Activated CD4-positive, CD25-positive, alpha-beta regulatory T cell treated with anti-CD3 and anti-CD28 coated beads, Interleukin-2, amount 50 U/mL, for 16 hours (primary cell): ENCODE results near the gene ASAP3.

Experiments used
- DNase-seq: peaks from one replicate; pipeline ENCODE4 v3.0.0-alpha.2; 2020; ENCODE audit warnings: low read depth, low spot score

Gene ASAP3

DNA sequence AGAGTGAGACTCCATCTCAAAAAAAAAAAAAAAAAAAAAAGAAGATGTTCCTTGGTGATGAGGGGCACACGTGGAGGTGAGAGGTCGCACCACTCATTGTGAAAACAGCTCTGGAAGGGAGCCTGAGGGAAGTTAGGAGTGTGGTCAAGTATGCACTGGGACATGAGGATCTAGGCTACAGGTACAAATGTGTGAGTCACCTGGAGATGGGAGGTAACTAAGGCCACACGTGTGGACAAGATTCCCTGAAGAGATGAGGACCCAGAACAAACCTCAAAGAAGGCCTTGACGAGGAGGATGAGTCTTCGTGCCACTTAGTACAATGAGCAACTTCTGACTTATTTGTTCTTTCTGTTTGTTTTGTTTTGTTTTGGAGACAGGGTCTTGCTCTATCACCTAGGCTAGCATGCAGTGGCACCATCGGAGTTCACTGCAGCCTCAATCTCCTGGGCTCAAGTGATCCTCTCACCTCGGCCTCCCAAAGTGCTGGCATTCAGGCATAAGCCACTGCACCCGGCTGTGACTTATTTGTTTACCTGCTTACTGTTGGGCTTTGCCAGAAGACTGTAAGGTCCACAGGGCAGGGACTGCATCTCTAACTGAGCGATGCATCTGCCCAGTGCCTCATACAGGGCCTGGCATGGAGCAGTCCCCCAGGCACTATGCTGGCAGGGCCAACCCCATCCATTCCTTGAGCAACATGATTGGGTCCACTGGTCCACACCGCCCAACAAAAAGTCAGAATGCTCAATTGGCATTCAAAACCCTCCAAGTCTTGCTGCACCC is 6.4 kb downstream of the ASAP3 start:
- DNase-seq = no peak

DNA sequence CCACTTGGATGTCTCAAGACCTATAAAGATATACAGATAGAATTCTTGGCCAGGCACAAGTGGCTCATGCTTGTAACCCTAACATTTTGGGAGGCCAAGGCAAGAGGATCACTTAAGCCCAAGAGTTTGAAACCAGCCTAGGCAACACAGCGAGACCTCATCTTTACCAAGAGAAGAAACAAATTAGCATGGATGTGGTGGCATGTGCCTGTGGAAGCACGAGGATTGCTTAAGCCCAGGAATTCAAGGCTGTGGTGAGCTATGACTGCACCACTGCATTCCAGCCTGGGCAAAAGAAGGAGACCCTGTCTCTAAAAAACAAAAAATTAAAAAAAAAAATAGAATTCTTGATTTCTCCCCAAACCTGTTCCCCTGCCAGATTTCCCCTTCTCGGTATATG is 8.3 kb downstream of the ASAP3 start:
- DNase-seq = no peak

- no peak for DNase-seq
Measured at GRCh38 chr1:23475134-23475628, 8.8 kb downstream of the ASAP3 start.

- no peak for DNase-seq
Measured at GRCh38 chr1:23473037-23473800, 10.8 kb downstream of the ASAP3 start.

GRCh38 chr1:23472351-23473036 is 11.5 kb downstream of the ASAP3 start:
- DNase-seq = no peak

- no peak for DNase-seq
Measured at GRCh38 chr1:23471473-23472075, 12.4 kb downstream of the ASAP3 start.

DNA sequence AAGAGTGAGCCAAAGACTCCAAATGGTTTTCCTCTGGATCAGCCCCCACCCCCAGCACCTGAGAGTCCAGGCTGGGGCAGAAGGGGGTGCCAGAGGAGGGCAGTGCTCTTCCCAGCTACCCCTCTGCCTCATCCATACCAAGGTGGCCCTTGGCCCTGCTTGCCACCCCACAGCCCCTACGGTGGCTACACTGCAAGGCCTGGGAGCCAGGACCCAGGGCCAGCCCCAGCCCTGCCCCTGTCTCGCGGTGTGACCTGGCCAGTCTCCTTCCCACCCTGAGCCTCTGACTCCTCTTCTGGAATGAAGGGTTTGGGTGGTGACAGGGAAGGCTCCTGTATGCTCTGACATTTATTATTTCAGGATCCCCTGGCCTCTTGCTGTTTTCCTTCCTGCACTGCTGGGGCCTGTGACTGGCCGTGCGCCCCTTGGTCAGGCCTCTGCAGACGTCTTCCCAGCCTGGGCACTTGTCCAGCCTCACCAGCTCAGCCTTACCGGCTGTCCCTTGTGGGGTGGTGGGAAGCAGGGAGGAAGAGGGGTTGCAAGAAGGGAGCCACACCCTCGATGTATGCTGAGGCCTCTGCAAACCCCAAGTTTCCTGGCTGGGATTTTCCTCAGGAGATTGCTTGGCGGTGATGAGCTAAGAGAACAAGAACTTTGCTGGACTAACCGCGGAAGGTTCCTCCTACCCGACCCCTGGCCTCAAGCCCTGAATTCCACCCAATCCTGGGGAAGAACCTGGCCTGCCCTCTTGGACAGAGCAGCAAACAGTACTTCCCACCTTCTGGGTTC is 13.5 kb downstream of the ASAP3 start:
- no peak for DNase-seq

DNA sequence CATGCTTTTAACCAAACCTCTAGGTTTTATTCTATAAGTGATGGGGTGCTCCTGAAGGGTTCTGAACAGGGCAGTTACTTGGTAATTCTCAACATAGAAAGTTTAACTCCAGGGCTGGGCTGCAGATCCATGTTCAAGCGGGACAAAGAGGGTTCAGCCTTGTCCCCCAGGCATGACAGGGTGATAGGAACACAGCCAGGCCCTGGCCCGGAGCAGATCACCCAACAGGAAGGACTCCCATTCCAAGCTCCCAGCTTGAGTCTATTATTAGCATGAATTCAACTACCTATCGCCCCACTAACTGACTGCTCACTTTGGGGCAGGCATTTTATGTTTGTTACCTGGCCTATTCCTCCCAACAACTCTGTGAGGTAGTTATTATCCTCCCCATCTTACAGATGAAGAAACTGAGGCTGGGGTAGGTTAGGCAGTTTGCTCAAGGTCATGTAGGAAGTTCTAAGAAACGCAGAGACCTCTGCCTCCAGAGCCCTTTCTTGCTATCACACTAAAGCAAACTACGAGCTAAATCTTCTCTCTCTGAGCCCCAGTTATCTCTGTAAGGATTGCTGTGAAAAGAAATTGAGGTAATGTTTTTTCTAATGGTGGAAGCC is 14.5 kb downstream of the ASAP3 start:
- DNase-seq = no peak

DNA sequence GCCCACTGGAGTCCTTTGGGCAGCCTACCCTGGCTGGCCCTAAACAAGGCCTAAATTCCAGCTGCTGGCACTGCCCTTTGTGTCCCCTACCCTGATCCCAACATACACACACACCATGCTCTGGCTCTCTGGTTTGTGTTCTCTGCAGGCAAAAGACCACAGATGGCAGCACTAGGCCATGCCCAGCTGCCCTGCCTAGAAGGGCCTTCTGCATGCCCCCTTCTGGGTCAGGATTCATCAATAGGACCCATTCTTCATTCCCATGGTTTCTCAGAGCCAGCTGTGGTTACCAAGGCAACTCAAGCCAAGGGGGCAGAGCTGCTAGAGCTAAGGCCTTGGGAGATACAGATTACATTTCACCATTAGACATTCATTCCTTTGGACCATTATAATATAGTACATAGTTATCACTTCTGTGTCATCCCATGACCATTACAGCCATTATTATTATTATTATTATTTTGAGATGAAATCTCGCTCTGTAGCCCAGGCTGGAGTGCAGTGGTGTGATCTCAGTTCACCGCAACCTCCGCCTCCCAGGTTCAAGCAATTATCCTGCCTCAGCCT is 17.5 kb downstream of the ASAP3 start:
- no peak for DNase-seq

- DNase-seq = no peak
Measured at GRCh38 chr1:23463286-23463685, 20.7 kb downstream of the ASAP3 start.

DNA sequence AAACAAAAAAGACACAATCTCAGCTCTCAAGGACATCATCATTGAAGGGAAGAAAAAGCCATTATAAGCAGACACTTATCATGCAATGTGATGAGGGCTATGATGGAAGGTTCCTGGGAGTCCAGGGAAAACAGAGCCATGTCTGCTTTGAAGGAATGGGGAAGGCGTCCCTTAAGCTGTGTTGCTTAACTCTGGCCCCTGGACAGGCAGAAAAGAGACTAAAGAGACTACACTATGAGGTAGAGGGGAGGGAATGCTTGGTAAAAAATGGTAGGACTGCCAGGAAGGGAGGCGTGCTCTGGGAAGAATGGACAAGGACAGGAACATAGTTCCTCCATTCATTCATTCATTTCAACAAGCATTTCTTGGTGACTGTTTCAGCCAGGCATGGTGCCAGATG is 21.2 kb downstream of the ASAP3 start:
- no peak for DNase-seq

GRCh38 chr1:23461050-23461449 is 22.9 kb downstream of the ASAP3 start:
- DNase-seq = no peak

GRCh38 chr1:23460519-23460918 is 23.5 kb downstream of the ASAP3 start:
- DNase-seq = no peak

DNA sequence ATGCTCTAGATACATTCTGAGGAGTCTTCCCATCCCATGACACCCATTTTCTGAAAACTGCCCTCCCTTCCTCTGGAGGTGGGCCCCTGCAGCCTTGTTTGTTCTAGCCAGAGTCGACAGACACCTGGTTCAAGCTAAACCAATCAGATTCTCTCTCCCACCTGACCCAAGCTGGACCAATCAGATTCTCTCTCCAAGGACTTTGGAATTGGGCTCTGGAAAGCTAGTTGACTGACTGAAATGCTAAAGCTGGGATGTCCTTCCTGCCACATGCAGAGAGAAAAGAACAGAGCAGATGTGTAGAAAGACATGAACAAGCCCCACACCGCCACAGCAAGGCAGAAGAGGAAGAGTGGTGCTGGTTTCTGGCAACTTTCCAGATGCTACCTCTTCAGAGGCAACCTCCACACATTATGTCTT is 24.6 kb downstream of the ASAP3 start:
- no peak for DNase-seq

- DNase-seq = no peak
Measured at GRCh38 chr1:23456226-23456625, 27.8 kb downstream of the ASAP3 start.

DNA sequence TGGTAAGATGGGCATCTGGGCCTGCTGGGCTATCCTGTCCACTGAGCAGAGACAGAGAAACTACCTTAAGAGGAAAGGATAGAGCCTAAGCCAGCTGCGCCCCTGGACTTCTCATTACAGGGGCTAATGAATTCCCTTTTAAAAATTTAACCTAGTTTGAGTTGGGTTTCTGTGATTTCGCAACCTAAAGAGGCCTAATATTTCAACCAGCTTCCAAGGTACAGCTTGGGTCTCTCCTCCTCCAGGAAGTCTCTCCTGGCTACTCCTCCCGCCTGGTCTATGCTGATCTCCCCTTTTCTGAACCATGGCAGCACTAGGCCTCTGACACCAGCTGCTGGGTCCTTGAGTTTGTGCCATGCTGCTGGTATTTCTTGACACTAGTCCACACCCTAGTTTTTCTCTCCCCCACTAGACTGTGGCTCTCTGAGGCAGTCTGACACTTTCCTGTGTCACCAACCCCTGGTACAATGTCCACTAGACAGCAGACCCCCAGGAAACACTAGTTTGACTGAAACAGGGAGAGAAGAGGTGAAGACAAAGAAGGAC is 30.5 kb downstream of the ASAP3 start:
- no peak for DNase-seq

DNA sequence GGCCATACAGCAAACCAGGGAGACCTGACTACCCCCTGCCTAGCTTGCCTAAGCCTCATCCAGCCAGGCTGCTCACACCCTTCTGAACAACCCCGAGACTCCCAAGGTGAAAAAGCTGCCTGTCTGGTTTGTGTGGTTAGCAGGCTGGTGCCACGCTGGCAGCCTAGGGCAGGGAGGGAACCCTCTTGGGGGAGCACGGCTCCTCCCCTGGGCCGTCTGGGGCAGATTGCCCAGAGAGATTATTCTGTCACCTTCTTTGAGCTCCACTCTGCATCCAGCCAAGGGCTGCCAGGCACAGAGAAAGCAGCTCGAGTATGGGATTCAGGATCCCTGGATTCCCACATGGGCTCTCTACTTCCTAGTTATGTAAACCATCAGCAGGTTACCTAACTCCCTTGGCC is 32.0 kb downstream of the ASAP3 start:
- DNase-seq = no peak

GRCh38 chr1:23451441-23451840 is 32.5 kb downstream of the ASAP3 start:
- DNase-seq = no peak

DNA sequence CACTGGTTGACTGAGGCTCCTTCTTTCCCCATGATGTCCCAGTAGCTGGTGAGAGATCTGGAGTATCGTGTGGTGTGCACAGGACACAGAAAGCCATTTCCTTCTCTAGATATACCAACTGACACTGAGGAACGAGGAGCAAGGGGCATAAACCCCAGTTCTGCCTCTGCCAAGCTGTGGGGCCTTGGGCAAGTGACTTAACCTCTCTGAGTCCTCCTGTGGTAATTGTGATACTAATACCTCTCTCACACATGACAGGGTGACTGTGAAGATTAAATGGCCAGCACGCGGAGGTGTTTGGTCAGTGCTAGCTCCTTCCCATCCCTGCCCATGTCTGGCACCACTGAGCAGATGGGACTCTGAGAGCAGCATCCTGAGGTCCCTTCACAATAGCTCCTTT is 33.1 kb downstream of the ASAP3 start:
- DNase-seq = no peak

DNA sequence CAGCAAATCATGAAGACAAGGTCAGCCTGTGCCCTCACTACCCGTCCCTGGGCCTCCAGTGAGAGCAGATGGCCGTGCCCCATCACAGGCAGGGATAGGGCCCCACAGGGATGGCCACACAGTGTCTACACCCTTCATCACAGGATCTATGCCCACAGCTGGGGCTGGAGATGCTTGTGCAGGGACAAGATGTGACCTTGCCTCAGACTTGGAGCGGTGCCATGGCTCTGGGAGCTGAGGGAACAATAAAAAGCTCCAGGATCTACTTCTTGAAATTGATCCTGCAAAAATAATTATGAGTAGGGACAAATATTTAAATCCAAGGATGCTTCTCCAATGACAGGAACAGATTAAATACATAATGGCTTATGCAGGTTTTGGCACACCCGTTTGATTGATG is 34.0 kb downstream of the ASAP3 start:
- DNase-seq = no peak
